Ascending aorta (tissue), 2 donors: Measurements from ENCODE around the gene BANP. TPM values are rescaled to one million over a fixed set of nuclear protein-coding genes. Genes with fewer than 3 reads are reported as not detected.
"Not testable (repeated sequence)": the region's sequence is repeated elsewhere in the genome, so short reads cannot be mapped to it uniquely, and the experiment has no call there.

Experiments
- DNase-seq, 2 donors: peaks; one replicate each; pipeline ENCODE4 v3.0.0-alpha.2; 2019; ENCODE audit warnings: low spot score in 2 of 2
- H3K27ac ChIP-seq, 2 donors: fragments of 200-600 bp; sonication (generic); one replicate each; pipeline ENCODE4 v1.5.1; 2016 to 2017; ENCODE audit warnings: mild to moderate bottlenecking in 1 of 2
- H3K27me3 ChIP-seq: fragments of 200-600 bp; sonication (generic); one replicate; pipeline ENCODE4 v1.5.1; 2017
- H3K36me3 ChIP-seq, 2 donors: fragments of 200-600 bp; sonication (generic); one replicate each; pipeline ENCODE4 v1.5.1; 2016
- H3K4me1 ChIP-seq, 2 donors: fragments of 200-600 bp; sonication (generic); one replicate each; pipeline ENCODE4 v1.5.1; 2016 to 2017; ENCODE audit warnings: mild to moderate bottlenecking in 1 of 2
- H3K4me3 ChIP-seq, 2 donors: fragments of 200-600 bp; sonication (generic); one replicate each; pipeline ENCODE4 v1.5.1; 2016 to 2017; ENCODE audit warnings: mild to moderate bottlenecking in 1 of 2
- H3K9me3 ChIP-seq, 2 donors: fragments of 200-600 bp; sonication (generic); one replicate each; pipeline ENCODE4 v1.5.1; 2016
- CTCF ChIP-seq, 3 experiments: fragments of 200-600 bp in 2 of 3; fragments of 450-650 bp in 1 of 3; sonication (generic) in 2 of 3; IDR thresholded peaks; one replicate each; pipeline ENCODE4 v1.5.1; 2016 to 2019; ENCODE audit warnings: antibody characterized with exemption in 3 of 3, mild to moderate bottlenecking in 1 of 3, moderate library complexity in 1 of 3
- intact Hi-C: fragments of 100-400 bp; cut with DNase I; formaldehyde crosslinking; loops from one replicate; pipeline ENCODE4 v1.15.1; 2023
- total RNA-seq: library from RNA; depleted of rRNA; stranded (reverse); fragments of >200 nt; gene quantifications from one replicate; pipeline ENCODE4 v1.1.0, GENCODE V29; 2016

The BANP gene
- total RNA-seq, 1 donor from 2014 or later = 23.4 TPM

GRCh38 chr16:88120812-88121211, 169.6 kb downstream of the BANP start:
- Histone ChIP-seq H3K9me3 (no peaks in the 10 kb centered on the region), H3K4me3 (no peak overlapping the region), H3K36me3 (no peaks in the 10 kb centered on the region), H3K4me1 (no peaks in the 10 kb centered on the region), H3K27ac (no peak overlapping the region), H3K27me3 (no peaks in the 10 kb centered on the region)
- no peak for DNase-seq
- TF ChIP-seq CTCF (IDR thresholded peaks at IDR 0.05) = no peak
- intact Hi-C loops = no loop called here

- H3K4me3 ChIP-seq, H3K27me3 ChIP-seq, DNase-seq, H3K4me1 ChIP-seq, H3K27ac ChIP-seq, H3K36me3 ChIP-seq, H3K9me3 ChIP-seq, intact Hi-C loops: not testable (repeated sequence)
Measured at GRCh38 chr16:88121391-88121790, 170.2 kb downstream of the BANP start.

DNA sequence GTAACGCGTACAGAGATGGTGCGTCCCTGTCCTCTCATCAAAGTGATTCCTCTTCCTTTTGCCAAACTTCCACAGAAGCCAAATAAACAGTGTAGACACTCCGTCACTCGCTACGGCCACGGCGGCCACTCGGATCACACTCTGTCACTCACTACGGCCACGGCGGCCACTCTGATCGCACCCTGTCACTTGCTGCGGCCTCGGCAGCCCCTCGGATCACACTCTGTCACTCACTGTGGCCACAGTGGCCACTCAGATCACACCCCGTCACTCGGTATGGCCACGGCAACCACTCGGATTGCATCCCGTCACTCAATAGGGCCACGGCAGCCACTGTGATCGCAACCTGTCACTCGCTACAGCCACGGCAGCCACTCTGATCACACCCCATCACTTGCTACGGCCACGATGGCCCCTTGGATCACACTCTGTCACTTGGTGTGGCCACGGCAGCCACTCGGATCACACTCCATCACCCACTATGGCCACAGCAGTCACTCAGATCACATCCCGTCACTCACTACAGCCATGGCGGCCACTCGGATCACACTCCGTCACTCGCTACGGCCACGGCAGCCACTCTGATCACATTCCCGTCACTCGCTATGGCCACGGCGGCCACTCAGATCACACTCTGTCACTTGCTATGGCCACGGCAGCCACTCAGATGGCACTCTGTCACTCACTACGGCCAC, 170.8 kb downstream of the BANP start:
- Histone ChIP-seq H3K36me3 (no peaks in the 10 kb centered on the region), H3K4me3 (no peak overlapping the region), H3K27me3 (no peaks in the 10 kb centered on the region), H3K9me3 (no peaks in the 10 kb centered on the region), H3K27ac (no peak overlapping the region), H3K4me1 (no peaks in the 10 kb centered on the region)
- intact Hi-C loops = no loop called here
- no peak for DNase-seq
- no peak for TF ChIP-seq CTCF (IDR thresholded peaks at IDR 0.05)

Other genes starting within 250 kb of the BANP start
- 38.4 TPM for gene KLHDC4, start 185.4 kb upstream of the BANP start, total RNA-seq
- gene SLC7A5, start 81.9 kb upstream of the BANP start, total RNA-seq = 7.6 TPM
- not detected for gene CA5A, start 14.9 kb upstream of the BANP start, total RNA-seq